Measurements from ENCODE around the gene PPM1E. TPM values are rescaled to one million over a fixed set of nuclear protein-coding genes. Genes with fewer than 3 reads are reported as not detected.

Gene PPM1E
- total and polyA plus RNA-seq, 2 experiments from 2014 or later: not detected

DNA sequence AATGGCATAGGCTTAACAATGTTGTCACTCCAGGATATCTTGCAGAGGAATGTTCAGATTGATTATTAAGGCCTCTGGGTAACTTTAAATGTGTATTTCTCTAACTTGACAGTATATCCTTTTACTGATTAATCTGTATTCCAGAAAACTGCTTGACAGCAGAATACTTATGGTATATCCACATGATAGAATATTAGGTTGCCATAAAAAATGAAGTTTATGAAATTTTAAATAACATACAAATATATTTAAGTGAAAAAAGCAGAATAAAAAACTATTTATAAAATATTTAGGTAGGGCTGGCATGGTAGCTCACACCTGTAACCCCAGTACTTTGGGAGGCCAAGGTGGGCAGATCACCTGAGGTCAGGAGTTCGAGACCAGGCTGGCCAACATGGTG, 244.4 kb downstream of the PPM1E start:
- TF ChIP-seq EZH2 (IDR thresholded peaks at IDR 0.05; ENCODE audit: insufficient read depth, poor library complexity, severe bottlenecking): no peak
- TF ChIP-seq EZH2phosphoT487 (IDR thresholded peaks at IDR 0.05; ENCODE audit: insufficient read depth, low read depth): no peak
- Histone ChIP-seq H3K27me3 (replicated peaks; ENCODE audit: insufficient read depth) (no peaks in the 10 kb centered on the region), H3K79me2 (ENCODE audit: insufficient read depth) (no peaks in the 10 kb centered on the region), H3K4me2 (ENCODE audit: unreplicated experiment) (no peak overlapping the region), H3K9me3 (ENCODE audit: low read depth) (no peaks in the 10 kb centered on the region), H3F3A (ENCODE audit: insufficient read depth) (no peaks in the 10 kb centered on the region), H3K4me3 (no peak overlapping the region), H3K4me1 (ENCODE audit: insufficient read depth) (0 out of 2 replicates have a peak, but pooled peaks cover 4% of the 10 kb centered on the region), H2AFZ (no peak overlapping the region), H3K9me2 (ENCODE audit: insufficient read depth) (no peaks in the 10 kb centered on the region), H3K9ac (no peak overlapping the region), H3K27ac (no peak overlapping the region), H4K20me1 (ENCODE audit: insufficient read depth) (no peaks in the 10 kb centered on the region), H3K36me3 (ENCODE audit: low read depth) (peaks cover 4% of the 10 kb centered on the region; the same call in 1 of the 2 replicates)
- WGBS, 2 experiments (ENCODE audit: low coverage in 1 of 2, low lambda C conversion rate in 2 of 2, missing lambda C conversion rate in 2 of 2): 95 to 100% methylated on average over 1 of the region's 1 CpG
- in situ Hi-C loops (cut with MboI): no loop called here
- no peak for DNase-seq

DNA sequence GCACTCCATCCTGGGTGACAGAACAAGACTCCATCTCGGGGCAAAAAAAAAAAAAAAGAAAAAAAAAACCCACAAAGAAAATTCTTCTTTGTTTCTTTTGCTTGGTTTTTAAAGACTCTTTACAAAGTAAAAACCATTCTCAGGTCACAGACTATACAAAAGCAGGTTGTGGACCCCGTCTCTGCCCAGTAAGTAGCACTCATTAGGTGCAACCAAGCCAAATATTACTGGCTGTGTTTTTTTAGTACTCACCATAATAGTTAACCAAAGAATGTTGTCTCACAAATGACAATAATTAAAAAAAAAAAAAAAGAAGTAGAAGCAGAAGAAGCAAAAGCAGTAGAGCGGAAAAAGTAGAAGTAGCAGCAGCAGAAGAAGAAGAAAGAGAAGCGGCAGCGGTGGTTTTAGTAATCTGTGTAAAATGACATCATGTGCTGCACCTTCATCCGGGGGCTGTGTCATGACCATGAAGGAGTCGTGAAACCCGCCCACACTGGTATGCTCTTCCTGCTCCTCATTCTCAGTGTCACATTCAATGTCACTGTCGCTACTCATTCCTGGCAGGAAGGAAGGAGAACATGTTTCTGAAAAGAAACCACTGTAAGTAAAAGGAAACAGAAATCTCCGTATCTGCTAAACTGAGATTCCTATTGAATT, 245.6 kb downstream of the PPM1E start:
- Histone ChIP-seq H3K4me2 (ENCODE audit: unreplicated experiment) (no peak overlapping the region), H2AFZ (no peak overlapping the region), H3K79me2 (ENCODE audit: insufficient read depth) (no peaks in the 10 kb centered on the region), H3K27me3 (replicated peaks; ENCODE audit: insufficient read depth) (no peaks in the 10 kb centered on the region), H3K9ac (no peak overlapping the region), H3F3A (ENCODE audit: insufficient read depth) (peaks cover 5% of the 10 kb centered on the region; the same call in 1 of the 2 replicates), H3K4me1 (ENCODE audit: insufficient read depth) (0 out of 2 replicates have a peak, but pooled peaks cover 4% of the 10 kb centered on the region), H3K27ac (no peak overlapping the region), H3K4me3 (no peak overlapping the region), H4K20me1 (ENCODE audit: insufficient read depth) (no peaks in the 10 kb centered on the region), H3K36me3 (ENCODE audit: low read depth) (peaks cover 4% of the 10 kb centered on the region; the same call in 1 of the 2 replicates), H3K9me3 (ENCODE audit: low read depth) (no peaks in the 10 kb centered on the region), H3K9me2 (ENCODE audit: insufficient read depth) (no peaks in the 10 kb centered on the region)
- no peak for TF ChIP-seq EZH2phosphoT487 (IDR thresholded peaks at IDR 0.05; ENCODE audit: insufficient read depth, low read depth)
- no peak for TF ChIP-seq EZH2 (IDR thresholded peaks at IDR 0.05; ENCODE audit: insufficient read depth, poor library complexity, severe bottlenecking)
- in situ Hi-C loops (cut with MboI): no loop called here
- 81 to 82% methylated on average over 10 of the region's 10 CpGs for WGBS, 2 experiments (ENCODE audit: low coverage in 1 of 2, low lambda C conversion rate in 2 of 2, missing lambda C conversion rate in 2 of 2)
- DNase-seq: peak; percentile 21

DNA sequence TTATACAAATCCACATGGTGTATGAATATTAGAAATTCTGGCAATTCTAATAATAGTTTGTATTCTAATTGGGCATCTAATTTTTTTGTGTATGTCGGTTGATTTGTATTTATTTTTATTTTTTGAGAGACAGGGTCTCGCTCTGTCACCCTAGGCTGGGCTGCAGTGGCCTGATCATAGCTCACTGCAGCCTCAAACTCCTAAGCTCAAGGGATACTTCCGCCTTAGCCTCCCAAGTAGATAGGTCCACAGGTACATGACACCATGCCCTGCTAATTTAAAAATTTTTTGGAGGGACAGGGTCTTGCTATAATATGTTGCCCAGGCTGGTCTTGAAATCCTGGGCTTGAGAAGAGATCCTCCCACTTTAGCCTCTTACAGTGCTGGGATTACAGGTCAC, 246.5 kb downstream of the PPM1E start:
- no peaks in the 10 kb centered on the region for H3K9me2 ChIP-seq (ENCODE audit: insufficient read depth)
- H4K20me1 ChIP-seq (ENCODE audit: insufficient read depth): no peaks in the 10 kb centered on the region
- H2AFZ ChIP-seq: no peak overlapping the region
- no peak overlapping the region for H3K27ac ChIP-seq
- no peak for TF ChIP-seq EZH2 (IDR thresholded peaks at IDR 0.05; ENCODE audit: insufficient read depth, poor library complexity, severe bottlenecking)
- TF ChIP-seq EZH2phosphoT487 (IDR thresholded peaks at IDR 0.05; ENCODE audit: insufficient read depth, low read depth): no peak
- H3K27me3 ChIP-seq (replicated peaks; ENCODE audit: insufficient read depth): no peaks in the 10 kb centered on the region
- H3F3A ChIP-seq (ENCODE audit: insufficient read depth): peaks cover 5% of the 10 kb centered on the region; the same call in 1 of the 2 replicates
- H3K9ac ChIP-seq: no peak overlapping the region
- no peak for DNase-seq
- no peaks in the 10 kb centered on the region for H3K79me2 ChIP-seq (ENCODE audit: insufficient read depth)
- H3K4me1 ChIP-seq (ENCODE audit: insufficient read depth): 0 out of 2 replicates have a peak, but pooled peaks cover 4% of the 10 kb centered on the region
- no peak overlapping the region for H3K4me2 ChIP-seq (ENCODE audit: unreplicated experiment)
- no peaks in the 10 kb centered on the region for H3K9me3 ChIP-seq (ENCODE audit: low read depth)
- H3K4me3 ChIP-seq: no peak overlapping the region
- WGBS, 2 experiments (ENCODE audit: low coverage in 1 of 2, low lambda C conversion rate in 2 of 2, missing lambda C conversion rate in 2 of 2): 96 to 98% methylated on average over 3 of the region's 3 CpGs
- peaks cover 4% of the 10 kb centered on the region; the same call in 1 of the 2 replicates for H3K36me3 ChIP-seq (ENCODE audit: low read depth)
- in situ Hi-C loops (cut with MboI): no loop called here

DNA sequence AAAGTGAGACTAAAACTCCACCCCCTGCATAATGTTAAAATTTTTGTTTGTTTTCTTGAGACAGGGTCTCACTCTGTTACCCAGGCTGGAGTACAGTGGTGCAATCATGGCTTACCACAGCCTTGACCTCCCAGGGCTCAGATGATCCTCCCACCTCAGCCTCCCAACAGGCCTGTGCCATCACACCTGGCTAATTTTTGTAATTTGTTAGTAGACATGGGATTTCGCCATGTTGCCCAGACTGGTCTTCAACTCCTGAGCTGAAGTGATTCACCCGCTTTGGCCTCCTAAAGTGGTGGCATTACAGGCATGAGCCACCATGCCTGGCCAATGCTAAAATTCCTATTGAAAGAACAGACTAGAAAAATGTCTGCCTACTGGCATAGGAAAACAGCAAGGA, 247.2 kb downstream of the PPM1E start:
- peaks cover 4% of the 10 kb centered on the region; the same call in 1 of the 2 replicates for H3K36me3 ChIP-seq (ENCODE audit: low read depth)
- TF ChIP-seq EZH2phosphoT487 (IDR thresholded peaks at IDR 0.05; ENCODE audit: insufficient read depth, low read depth): no peak
- 96 to 98% methylated on average over 2 of the region's 2 CpGs for WGBS, 2 experiments (ENCODE audit: low coverage in 1 of 2, low lambda C conversion rate in 2 of 2, missing lambda C conversion rate in 2 of 2)
- DNase-seq: peak; percentile 32
- 0 out of 2 replicates have a peak, but pooled peaks cover 4% of the 10 kb centered on the region for H3K4me1 ChIP-seq (ENCODE audit: insufficient read depth)
- no peak overlapping the region for H3K4me2 ChIP-seq (ENCODE audit: unreplicated experiment)
- H4K20me1 ChIP-seq (ENCODE audit: insufficient read depth): no peaks in the 10 kb centered on the region
- H3K27ac ChIP-seq: no peak overlapping the region
- no peaks in the 10 kb centered on the region for H3K9me2 ChIP-seq (ENCODE audit: insufficient read depth)
- in situ Hi-C loops (cut with MboI): no loop called here
- no peaks in the 10 kb centered on the region for H3K9me3 ChIP-seq (ENCODE audit: low read depth)
- H2AFZ ChIP-seq: no peak overlapping the region
- no peak overlapping the region for H3K9ac ChIP-seq
- H3K4me3 ChIP-seq: no peak overlapping the region
- H3F3A ChIP-seq (ENCODE audit: insufficient read depth): peaks cover 5% of the 10 kb centered on the region; the same call in 1 of the 2 replicates
- no peaks in the 10 kb centered on the region for H3K79me2 ChIP-seq (ENCODE audit: insufficient read depth)
- H3K27me3 ChIP-seq (replicated peaks; ENCODE audit: insufficient read depth): no peaks in the 10 kb centered on the region
